ENCODE measurements around the gene MRPL34.
"Not testable (repeated sequence)": the region's sequence is repeated elsewhere in the genome, so short reads cannot be mapped to it uniquely, and the experiment has no call there.

MRPL34 gene

DNA sequence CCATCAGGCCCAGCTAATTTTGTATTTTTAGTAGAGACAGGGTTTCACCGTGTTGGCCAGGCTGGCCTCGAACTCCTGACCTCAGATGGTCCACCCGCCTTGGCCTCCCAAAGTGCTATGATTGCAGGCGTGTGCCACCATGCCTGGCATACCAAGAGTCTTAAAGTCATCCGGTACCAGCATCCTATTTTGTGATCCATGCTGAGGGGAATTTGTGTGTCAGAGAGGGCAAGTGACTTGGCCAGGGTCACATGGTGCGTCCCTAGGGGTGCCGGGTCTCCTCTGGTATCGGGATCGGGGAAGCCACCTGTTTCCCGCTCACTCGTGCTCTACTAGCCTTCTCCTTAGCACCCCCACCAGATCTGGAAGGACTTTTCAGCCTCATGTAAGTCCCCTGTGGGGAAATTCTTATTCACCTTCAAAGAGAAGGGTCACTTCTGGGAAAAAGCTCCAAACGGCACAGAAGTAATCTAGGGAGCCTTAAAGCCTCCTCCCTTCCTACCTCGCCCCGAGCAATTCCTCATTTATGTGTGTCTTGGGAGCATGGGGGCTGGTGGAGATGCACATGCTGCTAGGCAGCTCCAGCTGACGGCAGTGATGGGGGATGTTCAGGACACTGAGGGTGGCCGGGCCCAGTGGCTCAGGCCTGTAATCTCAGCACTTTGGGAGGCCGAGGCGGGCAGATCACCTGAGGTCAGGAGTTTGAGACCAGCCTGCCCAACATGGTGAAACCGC, 30.1 kb upstream of the MRPL34 start:
- FAIRE-seq (no peak), DNase-seq (ENCODE audit: insufficient read length, low spot score) (no peak)
- TF ChIP-seq POLR2A (IDR thresholded peaks at IDR 0.05; ENCODE audit: low read depth, low read length): no peak

GRCh38 chr19:17279436-17279835, 26.2 kb upstream of the MRPL34 start:
- DNase-seq (ENCODE audit: insufficient read length, low spot score) (no peak), FAIRE-seq (no peak)
- no peak for TF ChIP-seq POLR2A (IDR thresholded peaks at IDR 0.05; ENCODE audit: low read depth, low read length)

DNA sequence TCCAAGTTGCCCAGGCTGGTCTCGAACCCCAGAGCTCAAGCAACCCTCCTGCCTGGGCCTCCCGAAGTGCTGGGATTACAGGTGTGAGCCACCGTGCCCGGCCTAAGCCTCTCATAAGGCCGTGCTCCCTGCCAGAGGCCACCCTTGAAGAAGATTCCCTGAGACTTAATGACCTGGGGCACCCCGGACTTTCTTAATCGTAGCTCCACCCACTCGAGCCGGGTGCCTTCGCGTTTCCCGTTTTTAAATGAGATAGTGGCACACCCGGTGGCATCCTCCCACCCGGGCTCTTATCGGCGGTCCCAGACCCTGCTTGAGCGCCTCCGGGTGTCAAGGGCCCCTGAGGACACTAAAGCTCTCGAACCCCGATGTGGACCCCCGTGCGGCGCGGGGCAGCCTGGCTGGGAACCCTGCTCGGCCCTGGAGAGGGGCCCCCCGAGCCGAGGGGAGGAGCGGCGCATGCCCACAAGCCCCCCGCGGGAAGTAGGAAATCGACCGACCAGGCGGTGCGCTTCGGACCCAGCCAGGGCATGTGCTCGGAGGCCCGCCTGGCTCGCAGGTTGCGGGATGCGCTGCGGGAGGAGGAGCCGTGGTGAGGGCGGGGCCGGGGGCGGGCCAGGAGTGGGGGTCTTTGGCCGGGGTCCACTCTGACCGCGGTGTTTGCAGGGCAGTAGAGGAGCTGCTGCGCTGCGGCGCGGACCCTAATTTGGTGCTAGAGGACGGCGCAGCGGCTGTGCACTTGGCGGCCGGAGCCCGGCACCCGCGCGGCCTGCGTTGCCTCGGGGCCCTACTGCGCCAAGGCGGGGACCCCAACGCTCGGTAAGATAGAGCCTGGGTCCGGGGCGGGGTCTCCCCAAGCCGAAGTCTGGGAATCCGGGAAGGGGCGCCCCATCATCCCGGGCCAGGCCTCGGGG, 24.0 kb upstream of the MRPL34 start, which contains the start of gene ANKLE1:
TSS of gene ANKLE1 (plus strand) at position 511 of the 914 bp plus-strand sequence. CDS start at position 531, 20 bp downstream.
- FAIRE-seq (no peak), DNase-seq (ENCODE audit: insufficient read length, low spot score) (no peak)
- TF ChIP-seq POLR2A (IDR thresholded peaks at IDR 0.05; ENCODE audit: low read depth, low read length): no peak

DNA sequence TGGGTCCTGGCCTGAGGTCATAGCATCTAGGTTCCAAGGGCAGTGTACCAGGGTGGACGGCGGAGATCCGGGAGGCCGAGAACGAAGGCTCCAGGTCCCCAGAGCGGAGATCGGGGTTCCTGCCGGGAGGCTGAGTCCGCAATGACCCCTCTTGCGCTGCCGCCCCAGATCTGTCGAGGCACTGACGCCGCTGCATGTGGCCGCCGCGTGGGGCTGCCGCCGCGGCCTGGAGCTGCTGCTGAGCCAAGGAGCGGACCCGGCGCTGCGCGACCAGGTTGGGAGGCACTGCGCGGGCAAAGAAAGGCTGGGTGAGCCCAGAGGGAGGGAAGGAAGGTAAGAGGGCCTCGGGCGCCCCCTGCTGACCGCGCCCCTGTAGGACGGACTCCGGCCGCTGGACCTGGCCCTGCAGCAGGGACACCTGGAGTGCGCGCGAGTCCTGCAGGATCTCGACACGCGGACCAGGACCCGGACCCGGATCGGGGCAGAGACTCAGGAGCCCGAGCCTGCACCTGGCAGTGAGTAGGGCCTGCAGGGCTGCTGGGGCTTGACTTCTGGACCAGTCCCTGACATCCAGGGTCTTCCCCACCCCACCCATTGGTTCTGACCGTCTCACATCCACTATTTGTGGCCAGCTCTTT, 23.1 kb upstream of the MRPL34 start:
- DNase-seq (ENCODE audit: insufficient read length, low spot score): peak; percentile 86
- 0 out of 2 replicates have a peak, but pooled peaks have one; percentile 12 for TF ChIP-seq POLR2A (IDR thresholded peaks at IDR 0.05; ENCODE audit: low read depth, low read length)
- FAIRE-seq: no peak

GRCh38 chr19:17283504-17283996, 22.1 kb upstream of the MRPL34 start:
- FAIRE-seq: no peak
- no peak for DNase-seq (ENCODE audit: insufficient read length, low spot score)
- TF ChIP-seq POLR2A (IDR thresholded peaks at IDR 0.05; ENCODE audit: low read depth, low read length): no peak

- TF ChIP-seq POLR2A (IDR thresholded peaks at IDR 0.05; ENCODE audit: low read depth, low read length): no peak
- FAIRE-seq: no peak
- DNase-seq (ENCODE audit: insufficient read length, low spot score): no peak
Observed at GRCh38 chr19:17285415-17286135, 20.1 kb upstream of the MRPL34 start.

GRCh38 chr19:17286263-17286662, 19.4 kb upstream of the MRPL34 start:
- DNase-seq (ENCODE audit: insufficient read length, low spot score) (no peak), FAIRE-seq (no peak)
- TF ChIP-seq POLR2A (IDR thresholded peaks at IDR 0.05; ENCODE audit: low read depth, low read length): no peak

DNA sequence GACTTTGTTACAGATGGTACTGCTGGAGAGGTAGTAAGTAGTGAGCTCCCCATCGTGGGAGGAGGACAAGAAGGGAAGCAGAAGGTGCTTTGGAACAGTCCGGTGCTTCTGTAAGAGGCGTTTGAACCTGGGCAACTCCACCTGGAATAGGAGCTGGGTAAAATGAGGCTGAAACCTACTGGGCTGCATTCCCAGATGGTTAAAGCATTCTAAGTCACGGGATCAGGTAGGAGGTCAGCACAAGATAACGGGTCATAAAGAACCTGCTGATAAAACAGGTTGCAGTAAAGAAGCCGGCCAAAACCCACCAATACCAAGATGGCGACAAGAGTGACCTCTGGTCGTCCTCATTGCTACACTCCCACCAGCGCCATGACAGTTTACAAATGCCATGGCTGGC, 18.9 kb upstream of the MRPL34 start:
- no peak for TF ChIP-seq POLR2A (IDR thresholded peaks at IDR 0.05; ENCODE audit: low read depth, low read length)
- FAIRE-seq: no peak
- no peak for DNase-seq (ENCODE audit: insufficient read length, low spot score)

- no peak for TF ChIP-seq POLR2A (IDR thresholded peaks at IDR 0.05; ENCODE audit: low read depth, low read length)
- FAIRE-seq: no peak
- peak; percentile 63 for DNase-seq (ENCODE audit: insufficient read length, low spot score)
Observed at GRCh38 chr19:17289489-17289888, 16.2 kb upstream of the MRPL34 start.

DNA sequence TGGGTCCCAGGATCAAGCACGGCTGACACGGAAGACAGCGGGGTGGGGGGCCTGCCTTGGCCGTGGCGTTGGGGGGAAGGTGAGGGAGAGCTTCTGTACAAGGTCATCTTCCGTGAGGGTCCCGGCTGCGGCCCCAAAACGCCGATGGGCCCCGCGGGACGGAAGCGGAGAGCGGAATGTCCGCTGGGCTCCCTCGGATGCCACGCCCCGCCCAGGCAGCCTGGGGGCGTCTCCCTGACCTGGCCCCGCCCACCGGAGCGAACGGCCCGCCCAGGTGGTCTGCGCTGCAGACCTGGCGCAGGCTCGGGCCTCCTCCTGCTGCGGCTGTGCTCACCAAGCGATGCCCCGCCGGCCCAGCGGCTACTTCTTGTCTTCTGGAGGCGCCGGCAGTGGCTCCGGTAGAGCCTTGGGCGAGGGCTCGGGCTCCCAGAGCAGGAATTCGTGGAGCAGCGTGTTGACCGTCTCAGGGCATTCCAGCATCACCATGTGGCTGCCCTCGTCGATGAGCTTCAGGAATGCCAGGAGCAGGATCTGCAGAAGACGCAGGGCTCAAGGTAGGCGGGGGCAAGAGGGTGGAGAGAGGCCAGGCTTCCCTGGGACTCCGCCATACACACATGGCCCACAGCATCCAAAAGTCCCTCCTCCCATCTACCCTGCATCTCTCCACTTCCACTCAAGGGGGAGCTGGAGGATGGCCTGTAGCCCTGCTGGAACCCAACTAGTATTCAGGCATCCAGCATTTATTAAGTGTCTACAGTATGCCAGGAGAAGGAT, 13.2 kb upstream of the MRPL34 start:
- TF ChIP-seq POLR2A (IDR thresholded peaks at IDR 0.05; ENCODE audit: low read depth, low read length): peak; percentile 40; the same call in 1 of the 2 replicates
- DNase-seq (ENCODE audit: insufficient read length, low spot score) (peak; percentile 94), FAIRE-seq (peak; percentile 38)

DNA sequence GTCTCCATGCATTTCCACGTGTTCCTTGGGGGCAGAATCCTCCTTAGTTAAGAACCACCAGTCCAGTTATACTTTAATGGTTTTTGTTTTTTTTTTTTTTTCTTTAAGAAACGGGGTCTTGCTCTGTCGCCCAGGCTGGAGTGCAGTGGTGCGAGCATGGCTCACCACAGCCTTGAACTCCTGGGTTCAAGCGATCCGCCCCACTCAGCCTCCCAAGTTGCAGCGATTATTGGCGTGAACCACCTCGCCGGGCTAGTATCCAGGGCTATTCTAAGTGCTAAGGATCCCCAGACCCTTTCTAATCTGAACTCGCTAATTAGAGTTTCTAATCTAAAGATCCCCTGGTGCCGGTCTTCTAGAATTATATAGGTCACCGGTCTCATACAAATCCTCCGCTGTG, 12.1 kb upstream of the MRPL34 start:
- TF ChIP-seq POLR2A (IDR thresholded peaks at IDR 0.05; ENCODE audit: low read depth, low read length): no peak
- DNase-seq (ENCODE audit: insufficient read length, low spot score): no peak
- no peak for FAIRE-seq

GRCh38 chr19:17294051-17294891, 11.4 kb upstream of the MRPL34 start:
- DNase-seq (ENCODE audit: insufficient read length, low spot score) (peak; percentile 69), FAIRE-seq (no peak)
- TF ChIP-seq POLR2A (IDR thresholded peaks at IDR 0.05; ENCODE audit: low read depth, low read length): no peak

DNA sequence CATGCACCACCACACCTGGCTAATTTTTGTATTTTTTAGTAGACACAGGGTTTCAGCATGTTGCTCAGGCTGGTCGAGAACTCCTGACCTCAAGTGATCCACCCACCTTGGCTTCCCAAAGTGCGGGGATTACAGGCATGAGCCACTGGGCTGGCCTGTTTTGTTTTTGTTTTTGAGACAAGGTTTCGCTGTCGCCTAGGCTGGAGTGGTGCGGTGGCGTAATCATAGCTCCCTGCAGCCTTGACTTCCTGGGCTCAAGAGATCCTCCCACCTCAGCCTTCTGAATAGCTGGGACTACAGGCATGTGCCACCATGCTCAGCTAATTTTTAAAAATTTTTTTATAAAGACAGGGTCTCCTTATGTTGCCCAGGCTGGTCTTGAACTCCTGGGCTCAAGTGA, 10.1 kb upstream of the MRPL34 start:
- not testable (repeated sequence) for FAIRE-seq; DNase-seq (ENCODE audit: insufficient read length, low spot score)

All from H54 (cell line).